HPDE6-E6E7 (cell line): ENCODE results near the gene PIN4.
"Not testable (repeated sequence)": the region's sequence is repeated elsewhere in the genome, so short reads cannot be mapped to it uniquely, and the experiment has no call there.

Experiments
- DNase-seq: peaks from one replicate; pipeline ENCODE4 v3.0.0; 2011; ENCODE audit warnings: missing footprints; ENCODE audit errors: extremely low spot score

Gene PIN4

GRCh38 chrX:72181178-72182125, at the start of gene PIN4:
TSS of gene PIN4 (plus strand) at chrX:72181757. CDS start at chrX:72181786, 29 bp downstream.
- DNase-seq = peak; percentile 61

- no peak for DNase-seq
Measured at GRCh38 chrX:72132456-72132855, 49.1 kb upstream of the PIN4 start.

GRCh38 chrX:72133851-72134546, 47.6 kb upstream of the PIN4 start:
- DNase-seq = no peak

- no peak for DNase-seq
Measured at GRCh38 chrX:72137846-72138495, 43.6 kb upstream of the PIN4 start.

GRCh38 chrX:72139538-72139937, 42.0 kb upstream of the PIN4 start:
- no peak for DNase-seq

GRCh38 chrX:72141372-72142004, 40.1 kb upstream of the PIN4 start:
- DNase-seq = no peak

GRCh38 chrX:72142094-72142793, 39.3 kb upstream of the PIN4 start:
- no peak for DNase-seq

- no peak for DNase-seq
Measured at GRCh38 chrX:72142794-72143608, 38.6 kb upstream of the PIN4 start.

GRCh38 chrX:72143609-72143907, 38.0 kb upstream of the PIN4 start:
- DNase-seq = no peak

GRCh38 chrX:72145181-72145580, 36.4 kb upstream of the PIN4 start:
- no peak for DNase-seq

GRCh38 chrX:72146527-72146926, 35.0 kb upstream of the PIN4 start:
- no peak for DNase-seq

GRCh38 chrX:72158773-72159172, 22.8 kb upstream of the PIN4 start:
- no peak for DNase-seq

GRCh38 chrX:72159769-72160168, 21.8 kb upstream of the PIN4 start:
- DNase-seq = no peak

- no peak for DNase-seq
Measured at GRCh38 chrX:72165551-72165950, 16.0 kb upstream of the PIN4 start.

GRCh38 chrX:72169008-72169728, 12.4 kb upstream of the PIN4 start:
- DNase-seq = no peak

- not testable (repeated sequence) for DNase-seq
Measured at GRCh38 chrX:72176289-72176688, 5.3 kb upstream of the PIN4 start.

GRCh38 chrX:72176981-72177380, 4.6 kb upstream of the PIN4 start:
- no peak for DNase-seq

GRCh38 chrX:72180539-72180938, 1.0 kb upstream of the PIN4 start:
- DNase-seq = no peak

- no peak for DNase-seq
Measured at GRCh38 chrX:72182924-72183323, 1.4 kb downstream of the PIN4 start.
